Measurements from ENCODE around the gene POLR3A. TPM values are rescaled to one million over a fixed set of nuclear protein-coding genes. Genes with fewer than 3 reads are reported as not detected.

The POLR3A gene
- total and polyA plus RNA-seq, 9 donors: 4.8 to 15.0 (median 12.8) TPM

DNA sequence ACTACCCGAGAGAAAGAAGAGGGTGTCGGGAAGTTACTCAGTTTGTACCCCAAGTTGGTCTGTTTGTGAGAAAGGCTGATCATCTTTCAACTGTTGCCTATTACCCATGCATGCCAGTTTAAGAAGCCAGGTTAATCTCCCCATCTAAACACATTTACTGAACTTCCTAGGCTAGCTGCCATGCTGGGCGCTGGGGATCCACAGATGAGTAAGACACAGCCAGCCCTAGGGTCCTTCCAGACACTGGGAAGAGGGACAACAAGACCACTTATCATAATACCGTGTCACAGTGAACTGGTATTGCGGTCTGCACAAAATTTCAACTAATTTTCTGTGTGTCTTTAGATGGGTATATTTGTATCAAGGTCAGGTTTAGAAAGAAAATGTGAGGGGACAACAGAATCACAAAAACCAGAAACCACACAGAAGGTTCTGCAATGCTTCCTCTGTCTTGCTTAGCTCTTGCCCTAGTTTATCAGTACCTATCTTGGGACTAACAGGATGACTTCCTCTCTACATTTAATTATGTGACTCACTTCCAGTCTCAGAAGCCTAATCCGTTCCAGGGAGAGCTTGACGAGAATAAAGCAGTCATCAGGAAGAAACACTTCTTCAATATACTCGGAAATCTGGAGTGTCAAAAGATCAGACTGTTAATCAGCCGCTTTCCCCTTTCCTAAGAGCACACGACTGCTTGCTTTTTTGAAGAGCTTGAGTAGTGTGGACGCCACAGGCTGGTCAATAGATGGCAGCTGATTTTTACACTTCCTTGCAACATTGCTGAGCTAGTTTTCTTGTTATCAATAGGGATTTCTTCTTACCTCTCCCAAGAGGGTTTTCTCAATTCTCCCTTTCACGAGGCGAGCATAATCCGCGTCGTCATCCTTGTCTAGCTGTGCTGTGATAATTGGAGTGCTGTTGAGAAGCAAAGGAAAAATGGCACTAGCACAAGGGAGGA is 45.7 kb downstream of the POLR3A start:
- Histone ChIP-seq H3K36me3 (no peaks in the 10 kb centered on the region), H3K9me3 (no peaks in the 10 kb centered on the region), H3K4me1 (ENCODE audit: insufficient read depth) (no peaks in the 10 kb centered on the region), H3K27me3 (no peaks in the 10 kb centered on the region), H3K27ac (no peak overlapping the region), H3K4me3 (no peak overlapping the region)
- DNase-seq: no peak
- intact Hi-C loops (cut with DNase I): loop anchor here in 1 of 4 donors (2.0 kb wide), 1 partner anchor 61 kb away; no protein-coding TSS in a partner anchor
- WGBS, 3 donors: 75 to 78% (median 77%) methylated on average over 16 of the region's 16 CpGs
- TF ChIP-seq, protein P1, sequence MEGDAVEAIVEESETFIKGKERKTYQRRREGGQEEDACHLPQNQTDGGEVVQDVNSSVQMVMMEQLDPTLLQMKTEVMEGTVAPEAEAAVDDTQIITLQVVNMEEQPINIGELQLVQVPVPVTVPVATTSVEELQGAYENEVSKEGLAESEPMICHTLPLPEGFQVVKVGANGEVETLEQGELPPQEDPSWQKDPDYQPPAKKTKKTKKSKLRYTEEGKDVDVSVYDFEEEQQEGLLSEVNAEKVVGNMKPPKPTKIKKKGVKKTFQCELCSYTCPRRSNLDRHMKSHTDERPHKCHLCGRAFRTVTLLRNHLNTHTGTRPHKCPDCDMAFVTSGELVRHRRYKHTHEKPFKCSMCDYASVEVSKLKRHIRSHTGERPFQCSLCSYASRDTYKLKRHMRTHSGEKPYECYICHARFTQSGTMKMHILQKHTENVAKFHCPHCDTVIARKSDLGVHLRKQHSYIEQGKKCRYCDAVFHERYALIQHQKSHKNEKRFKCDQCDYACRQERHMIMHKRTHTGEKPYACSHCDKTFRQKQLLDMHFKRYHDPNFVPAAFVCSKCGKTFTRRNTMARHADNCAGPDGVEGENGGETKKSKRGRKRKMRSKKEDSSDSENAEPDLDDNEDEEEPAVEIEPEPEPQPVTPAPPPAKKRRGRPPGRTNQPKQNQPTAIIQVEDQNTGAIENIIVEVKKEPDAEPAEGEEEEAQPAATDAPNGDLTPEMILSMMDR (IDR thresholded peaks at IDR 0.05): no peak
- TF ChIP-seq EP300 (IDR thresholded peaks at IDR 0.05) (no peak), POLR2A (IDR thresholded peaks at IDR 0.05) (no peak)

DNA sequence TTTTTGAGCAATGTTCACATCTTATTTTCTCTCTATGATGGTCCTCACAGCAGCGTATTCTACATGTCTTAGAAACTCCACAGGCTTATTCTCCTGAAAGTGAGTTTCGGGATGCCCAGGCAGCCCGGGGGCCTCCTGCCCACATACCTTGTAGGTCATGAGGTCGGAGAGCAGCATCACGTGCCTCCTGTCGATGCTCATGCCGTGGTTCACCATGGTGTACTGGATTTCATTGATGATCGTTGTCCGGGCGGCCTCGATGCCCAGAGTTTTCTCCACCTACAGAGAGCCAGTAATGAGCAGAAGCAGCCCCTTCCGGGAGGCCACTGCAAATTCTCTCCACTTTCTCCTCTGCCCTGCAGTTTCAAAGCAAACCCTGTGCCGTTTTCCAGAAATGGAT is 48.0 kb downstream of the POLR3A start:
- Histone ChIP-seq H3K36me3 (no peaks in the 10 kb centered on the region), H3K27ac (no peak overlapping the region), H3K4me3 (no peak overlapping the region), H3K4me1 (ENCODE audit: insufficient read depth) (peaks cover 5% of the 10 kb centered on the region), H3K9me3 (no peaks in the 10 kb centered on the region), H3K27me3 (no peaks in the 10 kb centered on the region)
- TF ChIP-seq POLR2A (IDR thresholded peaks at IDR 0.05) (no peak), EP300 (IDR thresholded peaks at IDR 0.05) (no peak)
- TF ChIP-seq, protein P1 (IDR thresholded peaks at IDR 0.05): no peak
- intact Hi-C loops (cut with DNase I): no loop called here
- no peak for DNase-seq
- 90 to 94% (median 92%) methylated on average over 13 of the region's 13 CpGs for WGBS, 3 donors

DNA sequence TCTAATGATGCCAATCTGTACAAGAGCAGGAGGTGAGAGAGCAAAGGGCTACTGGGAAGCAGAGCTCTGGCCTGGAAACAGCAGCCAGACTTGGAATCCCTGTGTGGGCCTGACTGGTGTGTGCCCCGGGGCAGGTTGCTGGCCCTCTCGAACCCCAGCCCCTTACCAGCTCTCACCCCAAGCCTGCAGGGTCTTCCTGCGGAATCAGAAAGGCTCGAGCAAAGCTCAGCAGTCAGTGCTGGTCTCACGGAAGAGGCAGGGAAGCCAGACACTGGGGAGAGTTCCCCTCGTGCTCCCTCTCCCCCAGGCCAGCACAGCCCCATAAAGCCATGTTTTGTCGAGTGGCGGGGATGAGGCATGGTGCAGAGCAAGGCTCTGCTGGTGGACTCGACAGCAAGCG is 50.1 kb downstream of the POLR3A start:
- H3K27ac ChIP-seq: peak overlapping the region in 1 of 2 donors; percentile 48
- TF ChIP-seq POLR2A (IDR thresholded peaks at IDR 0.05): no peak
- TF ChIP-seq, protein P1 (IDR thresholded peaks at IDR 0.05): no peak
- no peak for TF ChIP-seq EP300 (IDR thresholded peaks at IDR 0.05)
- H3K9me3 ChIP-seq: no peaks in the 10 kb centered on the region
- peaks cover 5% of the 10 kb centered on the region for H3K4me1 ChIP-seq (ENCODE audit: insufficient read depth)
- no peak for DNase-seq
- H3K36me3 ChIP-seq: no peaks in the 10 kb centered on the region
- WGBS, 3 donors: 89 to 95% (median 94%) methylated on average over 10 of the region's 10 CpGs
- H3K27me3 ChIP-seq: no peaks in the 10 kb centered on the region
- H3K4me3 ChIP-seq: no peak overlapping the region
- intact Hi-C loops (cut with DNase I): loop anchor here in 2 of 4 donors (5.0 to 10.0 kb wide), 3 partner anchors 54 to 134 kb away; partner anchors contain the start of gene DLG5 (in 1 of the 2)

DNA sequence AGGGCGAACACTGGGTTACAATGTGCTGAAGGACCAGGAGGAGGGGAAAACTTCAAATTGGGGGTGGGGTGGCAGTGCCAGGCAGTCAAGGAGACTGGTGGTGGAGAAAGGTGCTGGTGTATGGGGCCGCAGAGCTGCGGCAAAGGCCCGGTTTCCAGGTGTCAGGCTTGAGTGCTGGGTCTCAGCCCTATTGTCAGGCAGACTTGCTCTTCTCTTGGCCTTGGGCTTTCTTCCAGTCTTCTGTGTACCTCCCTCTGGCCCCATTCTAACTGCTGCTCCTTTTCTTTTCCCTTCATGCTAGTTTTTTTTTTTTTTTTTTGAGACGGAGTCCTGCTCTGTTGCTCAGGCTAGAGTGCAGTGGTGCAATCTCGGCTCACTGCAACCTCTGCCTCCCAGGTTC is 51.0 kb downstream of the POLR3A start:
- Histone ChIP-seq H3K4me3 (no peak overlapping the region), H3K27me3 (no peaks in the 10 kb centered on the region), H3K4me1 (ENCODE audit: insufficient read depth) (peaks cover 5% of the 10 kb centered on the region), H3K9me3 (no peaks in the 10 kb centered on the region), H3K36me3 (no peaks in the 10 kb centered on the region), H3K27ac (peak overlapping the region; percentile 51 to 61)
- DNase-seq: peak; percentile 51 to 63 (median 52)
- intact Hi-C loops (cut with DNase I): loop anchor here in 2 of 4 donors (5.0 to 10.0 kb wide), 3 partner anchors 54 to 134 kb away; partner anchors contain the start of gene DLG5 (in 1 of the 2)
- no peak for TF ChIP-seq EP300 (IDR thresholded peaks at IDR 0.05)
- TF ChIP-seq, protein P1 (IDR thresholded peaks at IDR 0.05): no peak
- no peak for TF ChIP-seq POLR2A (IDR thresholded peaks at IDR 0.05)
- WGBS, 3 donors: 29 to 52% (median 30%) methylated on average over 6 of the region's 6 CpGs
